ENCODE measurements around the gene CYP3A7. TPM values are rescaled to one million over a fixed set of nuclear protein-coding genes. Genes with fewer than 3 reads are reported as not detected.
A peak's percentile ranks its signal among the peaks of the same experiment; 100 is the strongest.

Gene CYP3A7
- total and polyA plus RNA-seq, 9 of the 15 experiments (the other 6 are each of a cell fraction or from before 2014, with no cell fraction given) = 0.20 TPM; not detected in 8

DNA sequence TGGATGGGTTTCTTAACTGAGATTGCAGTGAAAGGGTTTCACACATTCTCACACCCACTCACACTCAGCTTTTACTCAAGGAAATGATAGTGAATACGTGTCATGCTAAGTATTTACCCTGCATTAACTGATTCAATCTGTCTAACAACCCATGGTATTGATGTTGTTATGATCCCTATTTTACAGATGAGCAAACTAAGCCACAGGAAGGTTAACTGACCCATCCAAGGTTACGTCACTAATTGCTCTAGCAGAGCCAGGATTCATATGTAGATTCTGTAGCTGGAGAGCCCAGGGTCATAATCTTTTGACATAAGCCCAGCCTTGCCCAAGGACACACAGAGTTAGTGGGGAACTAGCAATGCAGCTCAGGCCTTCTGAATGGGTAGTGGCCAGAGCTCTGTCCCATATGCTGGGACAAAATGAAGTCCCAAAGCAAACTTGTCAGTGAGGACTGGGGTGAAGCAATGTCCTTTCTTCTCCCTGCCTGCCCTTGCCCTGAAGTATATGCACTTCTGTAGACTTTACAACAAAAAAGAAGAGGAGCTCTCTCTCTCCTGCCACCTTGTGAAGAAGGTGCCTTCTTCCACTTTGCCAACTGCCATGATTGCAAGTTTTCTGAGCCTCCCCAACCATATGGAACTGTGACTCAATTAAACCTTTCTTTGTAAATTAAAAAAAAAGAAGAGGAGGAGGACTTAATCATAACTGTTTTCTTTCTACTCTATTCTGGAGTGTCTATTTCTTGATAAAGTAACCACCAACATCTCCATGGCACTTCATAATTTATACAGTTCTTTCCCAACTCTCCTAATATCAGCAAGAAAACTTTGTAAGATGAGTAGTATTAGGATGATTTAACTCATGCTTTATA is 4.9 kb upstream of the CYP3A7 start:
- no peak overlapping the region for H3K4me2 ChIP-seq (ENCODE audit: insufficient read depth, low read length)
- no peaks in the 10 kb centered on the region for H3K79me2 ChIP-seq (ENCODE audit: control insufficient read depth, insufficient read depth, low read length)
- no peaks in the 10 kb centered on the region for H3K4me1 ChIP-seq (replicated peaks in 1 of 2; ENCODE audit: control insufficient read depth in 2 of 2, insufficient read depth in 2 of 2, low read length in 2 of 2)
- POLR2A ChIA-PET = interaction anchor here (1.0 to 1.1 kb wide), 2 partner anchors 11 to 17 kb away, joined by 3 to 6 read pairs; no protein-coding TSS in a partner anchor
- intact Hi-C loops (cut with micrococcal nuclease) (no loop called here), in situ Hi-C loops (cut with MboI) (no loop called here)
- no peak overlapping the region for H2AFZ ChIP-seq (ENCODE audit: low read depth, low read length)
- DNase-seq (ENCODE audit: extremely low read depth in 1 of 4, low spot score in 3 of 4) (no peak), ATAC-seq (no peak; the same call in 2 of the 3 replicates), FAIRE-seq (no peak)
- no peaks in the 10 kb centered on the region for H4K20me1 ChIP-seq (replicated peaks; ENCODE audit: control insufficient read depth, insufficient read depth, low read length)
- no peaks in the 10 kb centered on the region for H3K36me3 ChIP-seq (ENCODE audit: control insufficient read depth, insufficient read depth, low read length)
- H3K9me3 ChIP-seq (replicated peaks; ENCODE audit: control insufficient read depth, insufficient read depth, low read depth, low read length) = no peaks in the 10 kb centered on the region
- no peaks in the 10 kb centered on the region for H3K9me1 ChIP-seq (ENCODE audit: control insufficient read depth, insufficient read depth, low read length)
- 25% methylated on average over 2 of the region's 2 CpGs for WGBS (ENCODE audit: insufficient coverage, low coverage, missing lambda C conversion rate)
- CTCF ChIA-PET (ENCODE audit: low intra/inter-chr PET ratio) = no interaction called here
- H3K27me3 ChIP-seq (ENCODE audit: control insufficient read depth in 2 of 2, insufficient read depth in 2 of 2, low read length in 2 of 2) = no peaks in the 10 kb centered on the region
- no peak overlapping the region for H3K4me3 ChIP-seq
- no peak overlapping the region for H3K27ac ChIP-seq (ENCODE audit: extremely low read depth, low read depth, low read length)
- H3K9ac ChIP-seq (ENCODE audit: insufficient read depth in 1 of 2, low read depth in 2 of 2, low read length in 2 of 2) = no peak overlapping the region
- BruUV-seq (replicated peaks) = no TSS peak
- TF ChIP-seq, protein P1, sequence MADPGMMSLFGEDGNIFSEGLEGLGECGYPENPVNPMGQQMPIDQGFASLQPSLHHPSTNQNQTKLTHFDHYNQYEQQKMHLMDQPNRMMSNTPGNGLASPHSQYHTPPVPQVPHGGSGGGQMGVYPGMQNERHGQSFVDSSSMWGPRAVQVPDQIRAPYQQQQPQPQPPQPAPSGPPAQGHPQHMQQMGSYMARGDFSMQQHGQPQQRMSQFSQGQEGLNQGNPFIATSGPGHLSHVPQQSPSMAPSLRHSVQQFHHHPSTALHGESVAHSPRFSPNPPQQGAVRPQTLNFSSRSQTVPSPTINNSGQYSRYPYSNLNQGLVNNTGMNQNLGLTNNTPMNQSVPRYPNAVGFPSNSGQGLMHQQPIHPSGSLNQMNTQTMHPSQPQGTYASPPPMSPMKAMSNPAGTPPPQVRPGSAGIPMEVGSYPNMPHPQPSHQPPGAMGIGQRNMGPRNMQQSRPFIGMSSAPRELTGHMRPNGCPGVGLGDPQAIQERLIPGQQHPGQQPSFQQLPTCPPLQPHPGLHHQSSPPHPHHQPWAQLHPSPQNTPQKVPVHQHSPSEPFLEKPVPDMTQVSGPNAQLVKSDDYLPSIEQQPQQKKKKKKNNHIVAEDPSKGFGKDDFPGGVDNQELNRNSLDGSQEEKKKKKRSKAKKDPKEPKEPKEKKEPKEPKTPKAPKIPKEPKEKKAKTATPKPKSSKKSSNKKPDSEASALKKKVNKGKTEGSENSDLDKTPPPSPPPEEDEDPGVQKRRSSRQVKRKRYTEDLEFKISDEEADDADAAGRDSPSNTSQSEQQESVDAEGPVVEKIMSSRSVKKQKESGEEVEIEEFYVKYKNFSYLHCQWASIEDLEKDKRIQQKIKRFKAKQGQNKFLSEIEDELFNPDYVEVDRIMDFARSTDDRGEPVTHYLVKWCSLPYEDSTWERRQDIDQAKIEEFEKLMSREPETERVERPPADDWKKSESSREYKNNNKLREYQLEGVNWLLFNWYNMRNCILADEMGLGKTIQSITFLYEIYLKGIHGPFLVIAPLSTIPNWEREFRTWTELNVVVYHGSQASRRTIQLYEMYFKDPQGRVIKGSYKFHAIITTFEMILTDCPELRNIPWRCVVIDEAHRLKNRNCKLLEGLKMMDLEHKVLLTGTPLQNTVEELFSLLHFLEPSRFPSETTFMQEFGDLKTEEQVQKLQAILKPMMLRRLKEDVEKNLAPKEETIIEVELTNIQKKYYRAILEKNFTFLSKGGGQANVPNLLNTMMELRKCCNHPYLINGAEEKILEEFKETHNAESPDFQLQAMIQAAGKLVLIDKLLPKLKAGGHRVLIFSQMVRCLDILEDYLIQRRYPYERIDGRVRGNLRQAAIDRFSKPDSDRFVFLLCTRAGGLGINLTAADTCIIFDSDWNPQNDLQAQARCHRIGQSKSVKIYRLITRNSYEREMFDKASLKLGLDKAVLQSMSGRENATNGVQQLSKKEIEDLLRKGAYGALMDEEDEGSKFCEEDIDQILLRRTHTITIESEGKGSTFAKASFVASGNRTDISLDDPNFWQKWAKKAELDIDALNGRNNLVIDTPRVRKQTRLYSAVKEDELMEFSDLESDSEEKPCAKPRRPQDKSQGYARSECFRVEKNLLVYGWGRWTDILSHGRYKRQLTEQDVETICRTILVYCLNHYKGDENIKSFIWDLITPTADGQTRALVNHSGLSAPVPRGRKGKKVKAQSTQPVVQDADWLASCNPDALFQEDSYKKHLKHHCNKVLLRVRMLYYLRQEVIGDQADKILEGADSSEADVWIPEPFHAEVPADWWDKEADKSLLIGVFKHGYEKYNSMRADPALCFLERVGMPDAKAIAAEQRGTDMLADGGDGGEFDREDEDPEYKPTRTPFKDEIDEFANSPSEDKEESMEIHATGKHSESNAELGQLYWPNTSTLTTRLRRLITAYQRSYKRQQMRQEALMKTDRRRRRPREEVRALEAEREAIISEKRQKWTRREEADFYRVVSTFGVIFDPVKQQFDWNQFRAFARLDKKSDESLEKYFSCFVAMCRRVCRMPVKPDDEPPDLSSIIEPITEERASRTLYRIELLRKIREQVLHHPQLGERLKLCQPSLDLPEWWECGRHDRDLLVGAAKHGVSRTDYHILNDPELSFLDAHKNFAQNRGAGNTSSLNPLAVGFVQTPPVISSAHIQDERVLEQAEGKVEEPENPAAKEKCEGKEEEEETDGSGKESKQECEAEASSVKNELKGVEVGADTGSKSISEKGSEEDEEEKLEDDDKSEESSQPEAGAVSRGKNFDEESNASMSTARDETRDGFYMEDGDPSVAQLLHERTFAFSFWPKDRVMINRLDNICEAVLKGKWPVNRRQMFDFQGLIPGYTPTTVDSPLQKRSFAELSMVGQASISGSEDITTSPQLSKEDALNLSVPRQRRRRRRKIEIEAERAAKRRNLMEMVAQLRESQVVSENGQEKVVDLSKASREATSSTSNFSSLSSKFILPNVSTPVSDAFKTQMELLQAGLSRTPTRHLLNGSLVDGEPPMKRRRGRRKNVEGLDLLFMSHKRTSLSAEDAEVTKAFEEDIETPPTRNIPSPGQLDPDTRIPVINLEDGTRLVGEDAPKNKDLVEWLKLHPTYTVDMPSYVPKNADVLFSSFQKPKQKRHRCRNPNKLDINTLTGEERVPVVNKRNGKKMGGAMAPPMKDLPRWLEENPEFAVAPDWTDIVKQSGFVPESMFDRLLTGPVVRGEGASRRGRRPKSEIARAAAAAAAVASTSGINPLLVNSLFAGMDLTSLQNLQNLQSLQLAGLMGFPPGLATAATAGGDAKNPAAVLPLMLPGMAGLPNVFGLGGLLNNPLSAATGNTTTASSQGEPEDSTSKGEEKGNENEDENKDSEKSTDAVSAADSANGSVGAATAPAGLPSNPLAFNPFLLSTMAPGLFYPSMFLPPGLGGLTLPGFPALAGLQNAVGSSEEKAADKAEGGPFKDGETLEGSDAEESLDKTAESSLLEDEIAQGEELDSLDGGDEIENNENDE (IDR thresholded peaks at IDR 0.05; ENCODE audit: low read depth, low read length) = no peak
- TF ChIP-seq RBM25 (IDR thresholded peaks at IDR 0.05; ENCODE audit: low read depth, low read length, severe bottlenecking) (peak; percentile 15), NR2C1 (IDR thresholded peaks at IDR 0.05) (no peak), NR2C1 (tag; IDR thresholded peaks at IDR 0.05) (no peak), ZNF253 (CRISPR knock-in tag; conservative IDR thresholded peaks at IDR 0.05) (no peak), ESRRA (IDR thresholded peaks at IDR 0.05; ENCODE audit: borderline replicate concordance, low read depth) (peak; percentile 67; the same call in 1 of the 2 replicates), POLR2G (IDR thresholded peaks at IDR 0.05; ENCODE audit: low read depth, low read length) (no peak), PTBP1 (IDR thresholded peaks at IDR 0.05; ENCODE audit: low read depth, low read length) (no peak), PTRF (tag; IDR thresholded peaks at IDR 0.05) (no peak)
